H1 (cell line): ENCODE measurements around the gene MYLK4.

ENCODE experiments used
- CTCF ChIP-seq, 3 experiments: IDR thresholded peaks; 1 replicate in 2 of 3; 2 replicates in 1 of 3; pipeline versions ENCODE4 v1.5.1 to v1.6.1; 2011; ENCODE audit warnings: low read length in 3 of 3, mild to moderate bottlenecking in 3 of 3, inconsistent platforms in 2 of 3, low read depth in 1 of 3, moderate library complexity in 1 of 3; ENCODE audit not compliant: insufficient read depth in 1 of 3; ENCODE audit errors: control extremely low read depth in 1 of 3
- MAFK ChIP-seq: IDR thresholded peaks from 2 replicates; pipeline ENCODE4 v1.6.1; 2012; ENCODE audit warnings: low read depth, mild to moderate bottlenecking, improper control_type of control experiment, low read length

- TF ChIP-seq MAFK (no peak), CTCF (IDR thresholded peaks at IDR 0.05; ENCODE audit: control extremely low read depth in 1 of 3, insufficient read depth in 1 of 3, low read depth in 1 of 3, low read length in 3 of 3) (no peak)
Observed at GRCh38 chr6:2666906-2667575, 83.7 kb downstream of the MYLK4 start.
